CD14-positive monocyte (primary cell): ENCODE results near the gene RABAC1. TPM values are rescaled to one million over a fixed set of nuclear protein-coding genes. Genes with fewer than 3 reads are reported as not detected.

Source experiments
- DNase-seq, 3 donors: peaks; one replicate each; pipeline ENCODE4 v3.0.0-alpha.2; 2011 to 2022
- H2AFZ ChIP-seq: 2 replicates; pipeline ENCODE4 v1.6.0; 2012; ENCODE audit warnings: mild to moderate bottlenecking, low read depth, low read length, inconsistent platforms; ENCODE audit not compliant: insufficient read depth, poor library complexity, severe bottlenecking
- H3K27ac ChIP-seq, 2 donors: 1 replicate in 1 of 2; 2 replicates in 1 of 2; pipeline ENCODE4 v1.5.1; 2012 to 2013; ENCODE audit warnings: low read length in 2 of 2, control low read depth in 1 of 2, inconsistent platforms in 1 of 2, low read depth in 1 of 2, mild to moderate bottlenecking in 1 of 2
- H3K27me3 ChIP-seq, 2 donors: one replicate each; pipeline versions ENCODE4 v1.6.0 to v1.6.1; 2011 to 2013; ENCODE audit warnings: low read length in 2 of 2; ENCODE audit not compliant: control insufficient read depth in 2 of 2, insufficient read depth in 2 of 2
- H3K36me3 ChIP-seq, 2 donors: replicated peaks in 1 of 2; 1 replicate in 1 of 2; 2 replicates in 1 of 2; pipeline versions ENCODE4 v1.5.1 to v1.6.1; 2012 to 2013; ENCODE audit warnings: low read length in 2 of 2, control low read depth in 1 of 2, inconsistent platforms in 1 of 2, mild to moderate bottlenecking in 1 of 2; ENCODE audit not compliant: insufficient read depth in 2 of 2, control insufficient read depth in 1 of 2
- H3K4me1 ChIP-seq, 2 donors: 1 replicate in 1 of 2; 2 replicates in 1 of 2; pipeline versions ENCODE4 v1.5.1 to v1.6.1; 2012 to 2013; ENCODE audit warnings: low read length in 2 of 2, control low read depth in 1 of 2, inconsistent platforms in 1 of 2, mild to moderate bottlenecking in 1 of 2, moderate library complexity in 1 of 2; ENCODE audit not compliant: insufficient read depth in 2 of 2, control insufficient read depth in 1 of 2
- H3K4me2 ChIP-seq: replicated peaks from 2 replicates; pipeline ENCODE3; 2012; ENCODE audit warnings: low read length, moderate library complexity, mild to moderate bottlenecking; ENCODE audit not compliant: poor library complexity, severe bottlenecking; ENCODE audit errors: extremely low read depth
- H3K4me3 ChIP-seq, 3 experiments: fragments of 200-600 bp in 1 of 3; sonication (generic) in 1 of 3; replicated peaks in 1 of 3; 1 replicate in 2 of 3; 2 replicates in 1 of 3; pipeline ENCODE4 v1.5.1; 2011 to 2013; ENCODE audit warnings: low read length in 3 of 3, mild to moderate bottlenecking in 3 of 3, control low read depth in 2 of 3, low read depth in 2 of 3, inconsistent platforms in 1 of 3, moderate library complexity in 1 of 3
- H3K79me2 ChIP-seq: 2 replicates; pipeline ENCODE4 v1.6.0; 2012; ENCODE audit warnings: mild to moderate bottlenecking, control low read depth, inconsistent platforms, low read length, moderate library complexity; ENCODE audit not compliant: insufficient read depth
- H3K9ac ChIP-seq: 2 replicates; pipeline ENCODE4 v1.6.0; 2017; ENCODE audit warnings: low read length, mild to moderate bottlenecking; ENCODE audit not compliant: insufficient read depth, poor library complexity, severe bottlenecking
- H3K9me3 ChIP-seq, 2 donors: replicated peaks in 1 of 2; 1 replicate in 1 of 2; 2 replicates in 1 of 2; pipeline versions ENCODE4 v1.5.1 to v1.6.1; 2012 to 2013; ENCODE audit warnings: low read length in 2 of 2, control low read depth in 1 of 2; ENCODE audit not compliant: control insufficient read depth in 1 of 2, insufficient read depth in 1 of 2
- H4K20me1 ChIP-seq: 2 replicates; pipeline ENCODE4 v1.6.0; 2012; ENCODE audit warnings: mild to moderate bottlenecking, low read length, control low read depth, moderate library complexity; ENCODE audit not compliant: insufficient read depth
- H3K27ac Mint-ChIP-seq, 7 donors: one replicate each; pipeline ENCODE4 v1.8.0; 2020; ENCODE audit warnings: mild to moderate bottlenecking in 7 of 7, mixed read lengths in 7 of 7, moderate library complexity in 6 of 7, inconsistent platforms in 2 of 7
- H3K27me3 Mint-ChIP-seq, 3 donors: one replicate each; pipeline ENCODE4 v1.8.0; 2021 to 2022; ENCODE audit warnings: low read depth in 3 of 3, mild to moderate bottlenecking in 3 of 3, mixed read lengths in 3 of 3, moderate library complexity in 3 of 3, inconsistent platforms in 1 of 3
- H3K36me3 Mint-ChIP-seq, 2 donors: one replicate each; pipeline ENCODE4 v1.8.0; 2020; ENCODE audit warnings: mixed read lengths in 2 of 2, inconsistent platforms in 1 of 2, mild to moderate bottlenecking in 1 of 2
- H3K4me1 Mint-ChIP-seq: one replicate; pipeline ENCODE4 v1.8.0; 2020; ENCODE audit warnings: mild to moderate bottlenecking, mixed read lengths
- H3K4me3 Mint-ChIP-seq, 2 donors: one replicate each; pipeline ENCODE4 v1.8.0; 2020; ENCODE audit warnings: mild to moderate bottlenecking in 2 of 2, mixed read lengths in 2 of 2, moderate library complexity in 1 of 2
- H3K9me3 Mint-ChIP-seq, 7 donors: one replicate each; pipeline ENCODE4 v1.8.0; 2020 to 2022; ENCODE audit warnings: mixed read lengths in 7 of 7, mild to moderate bottlenecking in 6 of 7, moderate library complexity in 6 of 7, inconsistent platforms in 2 of 7
- CTCF ChIP-seq: fragments of 200-600 bp; IDR thresholded peaks from one replicate; pipeline ENCODE4 v1.8.0; 2022; ENCODE audit warnings: antibody characterized with exemption, mild to moderate bottlenecking
- WGBS: methylation state at CpG from one replicate; pipeline ENCODE4 v1.1.5; 2013; ENCODE audit warnings: missing lambda C conversion rate; ENCODE audit not compliant: insufficient coverage; 5-methylcytosine and 5-hydroxymethylcytosine counted together
- intact Hi-C, 2 donors: fragments of 100-400 bp; cut with micrococcal nuclease; formaldehyde crosslinking; loops; one replicate each; pipeline versions ENCODE4 v1.15.0 to v1.15.1; 2023
- polyA plus RNA-seq, 3 donors: library from polyadenylated mRNA; depleted of rRNA in 1 of 3; unstranded in 2 of 3; stranded (reverse) in 1 of 3; fragments of 300-500 nt in 2 of 3; fragments of >200 nt in 1 of 3; fragmentation: Illumina TruSeq in 2 of 3; gene quantifications; 1 replicate in 2 of 3; 2 replicates in 1 of 3; pipeline ENCODE4 v1.2.3, GENCODE V29; 2012 to 2021

The RABAC1 gene
- polyA plus RNA-seq, 3 donors, result 126 to 234 (median 202) TPM

- Histone ChIP-seq H3K9ac (no peak overlapping the region), H3K9me3 (no peaks in the 10 kb centered on the region), H3K36me3 (peaks cover 0 to 16% of the 10 kb centered on the region in 2 donors), H4K20me1 (peaks cover 4% of the 10 kb centered on the region), H3K4me2 (no peak overlapping the region), H3K79me2 (no peaks in the 10 kb centered on the region), H3K4me1 (peaks cover 17 to 25% of the 10 kb centered on the region in 2 donors), H3K27me3 (no peaks in the 10 kb centered on the region), H3K4me3 (no peak overlapping the region), H3K27ac (no peak overlapping the region), H2AFZ (no peak overlapping the region)
- Mint-ChIP-seq H3K36me3 (peaks cover 17 to 24% of the 10 kb centered on the region in 2 donors), H3K9me3 (peaks cover 0 to 2% (median 0%) of the 10 kb centered on the region in 7 donors), H3K4me3 (no peak overlapping the region), H3K27ac (peak overlapping the region in 1 of 7 donors; percentile 14), H3K27me3 (peaks cover 0 to 7% (median 4%) of the 10 kb centered on the region in 3 donors), H3K4me1 (peaks cover 21% of the 10 kb centered on the region)
- 82% methylated on average over 5 of the region's 7 CpGs for WGBS
- TF ChIP-seq CTCF, result no peak
- no peak for DNase-seq
- intact Hi-C loops, result loop anchor here (5.0 kb wide), 2 partner anchors 73 to 93 kb away; partner anchors contain the start of genes RPS19 (in 2 of the 2) and ARHGEF1 (in 1 of the 2)
These were observed 3.6 kb downstream of the RABAC1 start for GRCh38 chr19:41955521-41955920.

- WGBS, result 4% methylated on average over 5 of the region's 12 CpGs
- peak; percentile 56 to 67 (median 62) for DNase-seq
- Mint-ChIP-seq H3K36me3 (peaks cover 11 to 17% of the 10 kb centered on the region in 2 donors), H3K4me3 (peak overlapping the region in 1 of 2 donors; percentile 37), H3K9me3 (peaks cover 0 to 2% (median 0%) of the 10 kb centered on the region in 7 donors), H3K27ac (peak overlapping the region in 1 of 7 donors; percentile 66), H3K27me3 (peaks cover 0 to 5% (median 4%) of the 10 kb centered on the region in 3 donors), H3K4me1 (peaks cover 2% of the 10 kb centered on the region)
- no peaks in the 10 kb centered on the region for H3K79me2 ChIP-seq
- H3K9ac ChIP-seq, result no peak overlapping the region
- H2AFZ ChIP-seq, result peak overlapping the region; percentile 27
- no peaks in the 10 kb centered on the region for H3K4me1 ChIP-seq
- H3K4me2 ChIP-seq, result no peak overlapping the region
- intact Hi-C loops, result loop anchor here in 1 of 2 donors (5.0 kb wide), 1 partner anchor 79 kb away; no protein-coding TSS in a partner anchor
- no peak overlapping the region for H3K4me3 ChIP-seq
- H3K27me3 ChIP-seq, result no peaks in the 10 kb centered on the region
- H3K27ac ChIP-seq, result no peak overlapping the region
- peaks cover 0 to 16% of the 10 kb centered on the region in 2 donors for H3K36me3 ChIP-seq
- peak; percentile 99 for TF ChIP-seq CTCF
- H3K9me3 ChIP-seq, result no peaks in the 10 kb centered on the region
- H4K20me1 ChIP-seq, result no peaks in the 10 kb centered on the region
These were observed 7.4 kb downstream of the RABAC1 start for GRCh38 chr19:41951686-41952172.
